ENCODE data around the gene SKA3.

SKA3 gene

GRCh38 chr13:21111546-21111945 is 64.8 kb downstream of the SKA3 start:
- no peak for DNase-seq

- DNase-seq: no peak
Observed at GRCh38 chr13:21109168-21109567, 67.2 kb downstream of the SKA3 start.

GRCh38 chr13:21106089-21106488 is 70.3 kb downstream of the SKA3 start:
- DNase-seq: peak; percentile 22

- DNase-seq: no peak
Observed at GRCh38 chr13:21104199-21105019, 71.9 kb downstream of the SKA3 start.
